Kidney epithelial cell (primary cell): Measurements from ENCODE around the gene CMAS. TPM values are rescaled to one million over a fixed set of nuclear protein-coding genes. Genes with fewer than 3 reads are reported as not detected.

ENCODE experiments used
- DNase-seq: peaks from one replicate; pipeline ENCODE4 v3.0.0-alpha.2; 2010; ENCODE audit warnings: low read depth
- H3K27me3 ChIP-seq: 2 replicates; pipeline ENCODE4 v1.6.0; 2011; ENCODE audit warnings: low read length; ENCODE audit not compliant: control insufficient read depth, insufficient read depth
- H3K36me3 ChIP-seq: 2 replicates; pipeline ENCODE4 v1.5.1; 2011; ENCODE audit warnings: low read length; ENCODE audit not compliant: control insufficient read depth, insufficient read depth
- H3K4me3 ChIP-seq: 2 replicates; pipeline ENCODE4 v1.5.1; 2011; ENCODE audit warnings: low read depth, mild to moderate bottlenecking, control low read depth, low read length
- total RNA-seq: library from RNA; depleted of rRNA; stranded (reverse); fragments of >200 nt; gene quantifications from 2 replicates; pipeline ENCODE4 v1.2.3, GENCODE V29; 2015
- TF ChIP-seq, protein P1 (sequence below): IDR thresholded peaks from 2 replicates; pipeline ENCODE4 v1.5.1; 2011; ENCODE audit warnings: mild to moderate bottlenecking, moderate library complexity, low read length, control low read depth, inconsistent platforms; ENCODE audit not compliant: insufficient read depth, poor library complexity, severe bottlenecking

Gene CMAS
- total RNA-seq, 1 donor from 2014 or later = 30.2 TPM

DNA sequence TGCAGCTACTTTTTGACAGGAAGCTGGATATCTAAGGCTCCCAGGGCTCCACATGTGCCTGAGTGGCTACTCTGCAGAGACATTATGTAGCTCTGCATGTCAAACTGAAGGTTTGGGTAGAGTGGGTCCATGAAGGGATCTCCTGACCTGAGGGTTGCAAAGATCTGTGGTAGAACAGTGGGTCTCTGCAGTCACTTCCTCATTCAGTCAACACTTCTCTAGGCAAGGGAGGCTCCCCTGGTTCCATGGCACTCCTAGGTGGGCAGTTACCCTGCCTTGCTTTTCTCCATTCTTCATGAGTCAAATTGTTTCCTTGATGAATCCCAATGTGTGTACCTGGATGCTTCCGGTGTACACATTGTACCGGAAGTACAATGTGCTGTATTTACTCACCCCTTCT lies 57.4 kb downstream of the CMAS start:
- Histone ChIP-seq H3K36me3 (no peaks in the 10 kb centered on the region), H3K4me3 (no peak overlapping the region), H3K27me3 (no peaks in the 10 kb centered on the region)
- DNase-seq = no peak
- TF ChIP-seq, protein P1, sequence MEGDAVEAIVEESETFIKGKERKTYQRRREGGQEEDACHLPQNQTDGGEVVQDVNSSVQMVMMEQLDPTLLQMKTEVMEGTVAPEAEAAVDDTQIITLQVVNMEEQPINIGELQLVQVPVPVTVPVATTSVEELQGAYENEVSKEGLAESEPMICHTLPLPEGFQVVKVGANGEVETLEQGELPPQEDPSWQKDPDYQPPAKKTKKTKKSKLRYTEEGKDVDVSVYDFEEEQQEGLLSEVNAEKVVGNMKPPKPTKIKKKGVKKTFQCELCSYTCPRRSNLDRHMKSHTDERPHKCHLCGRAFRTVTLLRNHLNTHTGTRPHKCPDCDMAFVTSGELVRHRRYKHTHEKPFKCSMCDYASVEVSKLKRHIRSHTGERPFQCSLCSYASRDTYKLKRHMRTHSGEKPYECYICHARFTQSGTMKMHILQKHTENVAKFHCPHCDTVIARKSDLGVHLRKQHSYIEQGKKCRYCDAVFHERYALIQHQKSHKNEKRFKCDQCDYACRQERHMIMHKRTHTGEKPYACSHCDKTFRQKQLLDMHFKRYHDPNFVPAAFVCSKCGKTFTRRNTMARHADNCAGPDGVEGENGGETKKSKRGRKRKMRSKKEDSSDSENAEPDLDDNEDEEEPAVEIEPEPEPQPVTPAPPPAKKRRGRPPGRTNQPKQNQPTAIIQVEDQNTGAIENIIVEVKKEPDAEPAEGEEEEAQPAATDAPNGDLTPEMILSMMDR = no peak

GRCh38 chr12:22105542-22105941 lies 59.5 kb downstream of the CMAS start:
- DNase-seq = no peak

GRCh38 chr12:22110176-22110575 lies 64.2 kb downstream of the CMAS start:
- no peak for DNase-seq
- Histone ChIP-seq H3K36me3 (no peaks in the 10 kb centered on the region), H3K27me3 (no peaks in the 10 kb centered on the region), H3K4me3 (no peak overlapping the region)
- TF ChIP-seq, protein P1 = no peak

More at GRCh38 chr12:22105542-22105941, 59.5 kb downstream of the CMAS start:
- Histone ChIP-seq H3K36me3 (no peaks in the 10 kb centered on the region), H3K4me3 (no peak overlapping the region), H3K27me3 (no peaks in the 10 kb centered on the region)
- TF ChIP-seq, protein P1 = no peak

Other genes starting within 250 kb of the CMAS start
- 0.07 and 0.17 TPM in 2 replicates for gene ABCC9, start 104.8 kb upstream of the CMAS start, total RNA-seq